Neural cell (in vitro differentiated cells): ENCODE data around the gene TMEM273. TPM values are rescaled to one million over a fixed set of nuclear protein-coding genes. Genes with fewer than 3 reads are reported as not detected.

ENCODE experiments used
- H2AFZ ChIP-seq: fragments of 200-600, 300-800 bp; sonication (generic), shearing (Covaris generic); 2 replicates; pipeline ENCODE4 v1.6.0; 2014; ENCODE audit warnings: low read depth, mild to moderate bottlenecking, antibody characterized with exemption, low read length, moderate library complexity
- H3F3A ChIP-seq: fragments of 200-600 bp; shearing (Covaris generic); 2 replicates; pipeline ENCODE4 v1.6.1; 2016; ENCODE audit warnings: mild to moderate bottlenecking, moderate library complexity, mixed read lengths, antibody characterized with exemption, low read length; ENCODE audit not compliant: insufficient read depth, poor library complexity, severe bottlenecking
- H3K27ac ChIP-seq: fragments of 200-600, 300-800 bp; sonication (generic), shearing (Covaris generic); 2 replicates; pipeline ENCODE4 v1.5.1; 2014; ENCODE audit warnings: mild to moderate bottlenecking, low read length, moderate library complexity
- H3K27me3 ChIP-seq: fragments of 300-800, 200-600 bp; sonication (generic), shearing (Covaris generic); 2 replicates; pipeline ENCODE4 v1.6.0; 2014; ENCODE audit warnings: mild to moderate bottlenecking, low read depth, low read length, moderate library complexity; ENCODE audit not compliant: insufficient read depth
- H3K36me3 ChIP-seq: fragments of 300-800, 200-600 bp; sonication (generic), shearing (Covaris generic); 2 replicates; pipeline ENCODE4 v1.5.1; 2014; ENCODE audit warnings: mild to moderate bottlenecking, antibody characterized with exemption, low read length, moderate library complexity; ENCODE audit not compliant: insufficient read depth
- H3K4me2 ChIP-seq: fragments of 300-800, 200-600 bp; sonication (generic), shearing (Covaris generic); 2 replicates; pipeline ENCODE4 v1.6.0; 2014; ENCODE audit warnings: mild to moderate bottlenecking, low read length
- H3K4me3 ChIP-seq: fragments of 300-800, 200-600 bp; sonication (generic), shearing (Covaris generic); 2 replicates; pipeline ENCODE4 v1.5.1; 2014; ENCODE audit warnings: mild to moderate bottlenecking, low read length, moderate library complexity
- H3K79me2 ChIP-seq: fragments of 200-600 bp; shearing (Covaris generic); replicated peaks from 2 replicates; pipeline ENCODE4 v1.6.0; 2014; ENCODE audit warnings: mild to moderate bottlenecking, low read length, moderate library complexity; ENCODE audit not compliant: insufficient read depth
- H3K9ac ChIP-seq: fragments of 300-800, 200-600 bp; sonication (generic), shearing (Covaris generic); 2 replicates; pipeline ENCODE4 v1.6.1; 2016; ENCODE audit warnings: mild to moderate bottlenecking, low read length, mixed read lengths
- H3K9me2 ChIP-seq: fragments of 200-600 bp; shearing (Covaris generic); 2 replicates; pipeline ENCODE4 v1.6.1; 2016; ENCODE audit warnings: mild to moderate bottlenecking, low read length, mixed read lengths; ENCODE audit not compliant: insufficient read depth
- H3K9me3 ChIP-seq: fragments of 200-600, 300-800 bp; sonication (generic), shearing (Covaris generic); 2 replicates; pipeline ENCODE4 v1.6.1; 2016; ENCODE audit warnings: mild to moderate bottlenecking, mixed run types, low read length, moderate library complexity, mixed read lengths
- H4K20me1 ChIP-seq: fragments of 200-600 bp; shearing (Covaris generic); 2 replicates; pipeline ENCODE4 v1.6.1; 2016; ENCODE audit warnings: mild to moderate bottlenecking, mixed run types; ENCODE audit not compliant: insufficient read depth
- CTCF ChIP-seq: fragments of 450-650 bp; IDR thresholded peaks from 2 replicates; pipeline ENCODE4 v1.5.1; 2014; ENCODE audit warnings: antibody characterized with exemption, mild to moderate bottlenecking, moderate library complexity; ENCODE audit not compliant: poor library complexity, severe bottlenecking
- EP300 ChIP-seq: fragments of 450-650 bp; conservative IDR thresholded peaks from 2 replicates; pipeline ENCODE4 v1.6.1; 2014; ENCODE audit warnings: antibody characterized with exemption, mild to moderate bottlenecking, moderate library complexity; ENCODE audit not compliant: poor library complexity, severe bottlenecking
- EZH2 ChIP-seq: fragments of 200-600, 300-800 bp; shearing (Covaris generic), sonication (generic); IDR thresholded peaks from 2 replicates; pipeline ENCODE4 v1.6.1; 2014; ENCODE audit warnings: antibody characterized with exemption, low read length, borderline replicate concordance, mild to moderate bottlenecking; ENCODE audit not compliant: insufficient read depth, poor library complexity, severe bottlenecking
- MXI1 ChIP-seq: fragments of 450-650 bp; conservative IDR thresholded peaks from 2 replicates; pipeline ENCODE4 v1.6.1; 2014; ENCODE audit warnings: antibody characterized with exemption, mild to moderate bottlenecking; ENCODE audit not compliant: poor library complexity, severe bottlenecking
- POLR2AphosphoS5 ChIP-seq: IDR thresholded peaks from 2 replicates; pipeline ENCODE4 v1.6.1; 2012
- RAD21 ChIP-seq: fragments of 450-650 bp; conservative IDR thresholded peaks from 2 replicates; pipeline ENCODE4 v1.6.1; 2014; ENCODE audit warnings: antibody characterized with exemption, mild to moderate bottlenecking, moderate library complexity
- REST ChIP-seq: IDR thresholded peaks from 2 replicates; pipeline ENCODE4 v1.6.1; 2012; ENCODE audit warnings: borderline replicate concordance
- SMC3 ChIP-seq: fragments of 450-650 bp; conservative IDR thresholded peaks from 2 replicates; pipeline ENCODE4 v1.6.1; 2014; ENCODE audit warnings: antibody characterized with exemption, mild to moderate bottlenecking, moderate library complexity; ENCODE audit not compliant: poor library complexity
- TAF1 ChIP-seq: IDR thresholded peaks from 2 replicates; pipeline ENCODE4 v1.6.1; 2012; ENCODE audit warnings: low read depth
- polyA plus RNA-seq: library from polyadenylated mRNA; depleted of rRNA; stranded (reverse); fragments of >200 nt; gene quantifications from 2 replicates; pipeline ENCODE4 v1.2.3, GENCODE V29; 2014

Gene TMEM273
- polyA plus RNA-seq, 1 donor from 2014 or later = not detected

GRCh38 chr10:49235392-49235791 lies 47.2 kb upstream of the TMEM273 start:
- no peak overlapping the region for H2AFZ ChIP-seq
- no peak for TF ChIP-seq SMC3
- TF ChIP-seq MXI1 = no peak
- no peak for TF ChIP-seq TAF1
- TF ChIP-seq CTCF = no peak
- TF ChIP-seq REST = no peak
- TF ChIP-seq EZH2 = no peak
- no peak for TF ChIP-seq POLR2AphosphoS5
- TF ChIP-seq EP300 = no peak
- no peak for TF ChIP-seq RAD21
- no peak overlapping the region for H3K4me3 ChIP-seq
- H3K9me3 ChIP-seq = no peaks in the 10 kb centered on the region
- H3F3A ChIP-seq = no peaks in the 10 kb centered on the region
- H3K36me3 ChIP-seq = no peaks in the 10 kb centered on the region
- no peaks in the 10 kb centered on the region for H3K27me3 ChIP-seq
- no peak overlapping the region for H3K27ac ChIP-seq
- H3K9ac ChIP-seq = no peak overlapping the region
- no peaks in the 10 kb centered on the region for H3K9me2 ChIP-seq
- no peak overlapping the region for H3K4me2 ChIP-seq
- no peaks in the 10 kb centered on the region for H4K20me1 ChIP-seq
- no peaks in the 10 kb centered on the region for H3K79me2 ChIP-seq

- H3F3A ChIP-seq = no peaks in the 10 kb centered on the region
- H3K36me3 ChIP-seq = no peaks in the 10 kb centered on the region
- TF ChIP-seq EP300 (no peak), SMC3 (no peak), CTCF (no peak), MXI1 (no peak), TAF1 (no peak), POLR2AphosphoS5 (no peak), RAD21 (no peak), REST (no peak), EZH2 (no peak)
- no peaks in the 10 kb centered on the region for H3K9me3 ChIP-seq
- H3K9me2 ChIP-seq = no peaks in the 10 kb centered on the region
- H3K4me2 ChIP-seq = no peak overlapping the region
- no peaks in the 10 kb centered on the region for H4K20me1 ChIP-seq
- no peaks in the 10 kb centered on the region for H3K79me2 ChIP-seq
- no peaks in the 10 kb centered on the region for H3K27me3 ChIP-seq
- H3K27ac ChIP-seq = no peak overlapping the region
- no peak overlapping the region for H3K9ac ChIP-seq
- no peak overlapping the region for H2AFZ ChIP-seq
- no peak overlapping the region for H3K4me3 ChIP-seq
Measured at GRCh38 chr10:49231086-49231820, 43.1 kb upstream of the TMEM273 start.
